ENCODE results near the gene ZBED3. TPM values are rescaled to one million over a fixed set of nuclear protein-coding genes. Genes with fewer than 3 reads are reported as not detected.

Gene ZBED3
- total RNA-seq, 1 donor from 2014 or later = 6.0 TPM

Other genes with a start within 250 kb of the ZBED3 start
- gene S100Z, start 237.3 kb downstream of the ZBED3 start, total RNA-seq = not detected in 2 replicates
- gene CRHBP, start 134.2 kb downstream of the ZBED3 start, total RNA-seq = not detected in 2 replicates
- gene AGGF1, start 56.9 kb downstream of the ZBED3 start, total RNA-seq = 19.8 and 20.9 TPM in 2 replicates
- gene PDE8B, start 123.4 kb upstream of the ZBED3 start, total RNA-seq = 0.21 and 0.33 TPM in 2 replicates

All from kidney epithelial cell (primary cell).